ENCODE results near the gene VPREB1.

GRCh38 chr22:22229683-22230420 is 14.7 kb upstream of the VPREB1 start:
- no peak for TF ChIP-seq POLR2A (IDR thresholded peaks at IDR 0.05; ENCODE audit: low read length)
- TF ChIP-seq GATA1 (IDR thresholded peaks at IDR 0.05; ENCODE audit: low read depth, low read length) = no peak

All from erythroblast (primary cell).